Fibroblast of mammary gland (primary cell): ENCODE measurements around the gene EXOSC2.

Experiments used
- DNase-seq: peaks from one replicate; pipeline ENCODE4 v3.0.0-alpha.2; 2010; ENCODE audit warnings: low read depth
- H3K4me3 ChIP-seq: 2 replicates; pipeline ENCODE4 v1.5.1; 2011; ENCODE audit warnings: low read depth, mild to moderate bottlenecking, low read length, moderate library complexity; ENCODE audit not compliant: control insufficient read depth
- CTCF ChIP-seq: conservative IDR thresholded peaks from 2 replicates; pipeline ENCODE4 v1.5.1; 2011; ENCODE audit warnings: low read depth, low read length, inconsistent platforms; ENCODE audit not compliant: control insufficient read depth, insufficient read depth

The EXOSC2 gene

GRCh38 chr9:130663977-130664250 lies 29.7 kb upstream of the EXOSC2 start:
- no peak for DNase-seq
- no peak overlapping the region for H3K4me3 ChIP-seq
- TF ChIP-seq CTCF: no peak

- no peak within 1 kb of the TSS for H3K4me3 ChIP-seq
- TF ChIP-seq CTCF: no peak
- DNase-seq: no peak
These were observed 29.1 kb upstream of the EXOSC2 start, which contains the start of gene PRDM12 for GRCh38 chr9:130664251-130665028. PRDM12 (plus strand) TSS chr9:130664594; CDS start chr9:130664654, 60 bp downstream.

GRCh38 chr9:130665029-130665430 lies 28.6 kb upstream of the EXOSC2 start:
- no peak overlapping the region for H3K4me3 ChIP-seq
- TF ChIP-seq CTCF: no peak

GRCh38 chr9:130665431-130666392 lies 27.9 kb upstream of the EXOSC2 start:
- no peak for TF ChIP-seq CTCF
- DNase-seq: no peak
- no peak overlapping the region for H3K4me3 ChIP-seq

More at GRCh38 chr9:130665029-130665430, 28.6 kb upstream of the EXOSC2 start:
- no peak for DNase-seq

GRCh38 chr9:130666393-130667119 lies 27.0 kb upstream of the EXOSC2 start:
- DNase-seq: no peak
- H3K4me3 ChIP-seq: no peak overlapping the region
- no peak for TF ChIP-seq CTCF

GRCh38 chr9:130667120-130667435 lies 26.5 kb upstream of the EXOSC2 start:
- DNase-seq: no peak
- TF ChIP-seq CTCF: no peak
- no peak overlapping the region for H3K4me3 ChIP-seq
